IPS DF 4.7 (cell line): ENCODE results near the gene BCAS3.
"Not testable (repeated sequence)": the region's sequence is repeated elsewhere in the genome, so short reads cannot be mapped to it uniquely, and the experiment has no call there.

Experiments
- DNase-seq: peaks from one replicate; pipeline ENCODE4 v3.0.0-alpha.2; 2013; ENCODE audit warnings: low spot score; ENCODE audit errors: extremely low read depth

Gene BCAS3

DNA sequence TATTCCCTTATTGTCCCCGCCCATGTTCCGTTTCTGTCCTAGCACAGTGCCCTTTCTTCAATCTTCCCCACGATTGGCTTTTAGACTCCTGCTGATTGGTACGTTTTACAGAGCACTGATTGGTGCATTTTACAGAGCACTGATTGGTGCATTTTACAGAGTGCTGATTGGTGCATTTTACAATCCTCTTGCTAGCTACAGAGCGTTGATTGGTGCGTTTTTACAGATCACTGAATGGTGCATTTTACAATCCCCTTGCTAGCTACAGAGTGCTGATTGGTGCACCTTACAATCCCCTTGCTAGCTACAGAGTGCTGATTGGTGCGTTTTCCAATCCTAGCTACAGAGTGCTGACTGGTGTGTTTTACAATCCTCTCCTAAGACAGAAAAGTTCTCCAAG lies 3.0 kb upstream of the BCAS3 start:
- not testable (repeated sequence) for DNase-seq

DNA sequence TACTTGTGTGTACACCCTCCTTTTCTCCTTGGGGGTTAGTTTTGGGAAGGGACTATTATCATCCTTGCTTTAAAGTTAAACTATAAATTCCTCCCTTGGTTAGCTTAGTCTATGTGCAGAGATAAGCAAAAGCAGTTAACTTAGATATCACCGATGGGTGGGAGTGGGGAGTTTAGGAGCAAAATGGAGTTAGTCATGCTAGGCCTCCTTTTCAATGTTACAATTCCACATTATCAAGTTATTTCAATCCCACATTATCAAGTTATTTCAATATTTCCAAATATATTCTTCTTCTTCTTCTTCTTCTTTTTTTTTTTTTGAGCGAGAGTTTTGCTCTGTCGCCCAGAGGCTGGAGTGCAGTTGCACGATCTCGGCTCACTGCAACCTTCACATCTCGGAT lies 1.7 kb upstream of the BCAS3 start:
- no peak for DNase-seq

GRCh38 chr17:60676758-60677307 lies 818 bp upstream of the BCAS3 start:
- no peak for DNase-seq

- DNase-seq: no peak
Observed at GRCh38 chr17:60678118-60678444, 430 bp downstream of the BCAS3 start.

- DNase-seq: no peak
Observed at GRCh38 chr17:60679287-60679686, 1.6 kb downstream of the BCAS3 start.

DNA sequence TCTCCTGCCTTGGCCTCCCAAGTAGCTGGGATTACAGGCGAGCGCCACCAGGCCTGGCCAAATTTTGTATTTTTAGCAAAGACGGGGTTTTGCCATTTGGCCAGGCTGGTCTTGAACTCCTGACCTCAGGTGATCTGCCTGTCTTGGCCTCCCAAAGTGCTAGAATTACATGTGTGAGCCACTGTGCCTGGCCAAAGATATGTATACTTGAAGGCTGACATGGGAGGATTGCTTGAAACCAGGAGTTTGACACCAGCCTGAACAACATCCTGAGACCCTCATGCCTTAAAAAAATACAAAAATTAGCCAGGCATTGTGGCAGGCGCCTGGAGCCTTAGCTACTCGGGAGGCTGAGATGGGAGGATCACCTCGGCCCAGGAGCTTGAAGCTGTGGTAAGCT lies 3.1 kb downstream of the BCAS3 start:
- no peak for DNase-seq

GRCh38 chr17:60685437-60685836 lies 7.8 kb downstream of the BCAS3 start:
- DNase-seq: no peak

- DNase-seq: no peak
Observed at GRCh38 chr17:60695960-60696359, 18.3 kb downstream of the BCAS3 start.

DNA sequence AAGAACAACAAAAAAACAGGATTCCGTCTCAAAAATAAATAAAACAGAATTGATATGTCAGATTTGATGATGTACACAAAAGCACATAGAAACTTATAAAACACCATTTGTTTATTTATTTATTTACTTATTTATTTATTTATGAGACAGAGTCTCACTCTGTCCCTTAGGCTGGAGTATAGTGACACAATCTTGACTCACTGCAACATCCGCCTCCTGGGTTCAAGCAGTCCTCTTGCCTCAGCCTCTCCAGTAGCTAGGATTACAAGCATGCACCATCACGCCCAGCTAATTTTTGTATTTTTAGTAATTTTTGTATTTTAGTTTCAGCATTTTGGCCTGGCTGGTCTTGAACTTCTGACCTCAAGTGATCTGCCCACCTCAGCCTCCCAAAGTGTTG lies 21.4 kb downstream of the BCAS3 start:
- no peak for DNase-seq

- DNase-seq: no peak
Observed at GRCh38 chr17:60704170-60704569, 26.5 kb downstream of the BCAS3 start.

- DNase-seq: no peak
Observed at GRCh38 chr17:60712675-60713074, 35.0 kb downstream of the BCAS3 start.

GRCh38 chr17:60713608-60714007 lies 36.0 kb downstream of the BCAS3 start:
- DNase-seq: no peak

DNA sequence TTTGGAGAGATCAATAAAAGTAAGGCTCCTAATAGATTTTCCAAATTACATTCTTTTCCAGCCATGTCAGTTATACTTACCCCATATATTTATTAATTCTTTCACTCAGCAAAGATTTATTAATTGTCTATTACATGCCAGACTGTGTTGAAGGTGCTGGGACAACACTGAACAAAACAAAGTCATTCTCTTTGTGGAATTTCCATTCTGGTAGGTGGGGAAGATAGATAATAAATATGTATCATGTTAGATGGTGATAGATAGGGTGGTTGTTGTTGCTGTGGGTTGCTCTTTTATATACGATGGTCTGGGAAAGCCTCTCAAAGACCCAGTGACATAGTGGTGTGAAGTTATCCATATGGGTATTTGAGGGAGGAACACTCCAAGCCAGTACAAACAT lies 39.1 kb downstream of the BCAS3 start:
- no peak for DNase-seq

DNA sequence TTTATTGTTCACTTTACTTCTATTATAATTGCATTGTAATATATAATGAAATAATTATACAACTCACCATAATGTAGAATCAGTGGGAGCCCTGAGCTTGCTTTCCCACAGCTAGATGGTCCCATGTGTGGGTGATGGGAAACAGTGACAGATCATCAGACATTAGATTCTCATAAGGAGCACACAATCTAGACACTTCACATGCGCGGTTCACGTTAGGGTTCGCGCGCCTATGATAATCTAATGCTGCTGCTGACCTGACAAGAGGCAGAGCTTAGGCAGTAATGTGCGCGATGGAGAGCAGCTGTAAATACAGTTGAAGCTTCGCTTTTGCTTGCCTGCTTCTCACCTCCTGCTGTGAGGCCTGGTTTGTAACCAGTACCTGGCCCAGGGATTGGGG lies 40.2 kb downstream of the BCAS3 start:
- DNase-seq: no peak

DNA sequence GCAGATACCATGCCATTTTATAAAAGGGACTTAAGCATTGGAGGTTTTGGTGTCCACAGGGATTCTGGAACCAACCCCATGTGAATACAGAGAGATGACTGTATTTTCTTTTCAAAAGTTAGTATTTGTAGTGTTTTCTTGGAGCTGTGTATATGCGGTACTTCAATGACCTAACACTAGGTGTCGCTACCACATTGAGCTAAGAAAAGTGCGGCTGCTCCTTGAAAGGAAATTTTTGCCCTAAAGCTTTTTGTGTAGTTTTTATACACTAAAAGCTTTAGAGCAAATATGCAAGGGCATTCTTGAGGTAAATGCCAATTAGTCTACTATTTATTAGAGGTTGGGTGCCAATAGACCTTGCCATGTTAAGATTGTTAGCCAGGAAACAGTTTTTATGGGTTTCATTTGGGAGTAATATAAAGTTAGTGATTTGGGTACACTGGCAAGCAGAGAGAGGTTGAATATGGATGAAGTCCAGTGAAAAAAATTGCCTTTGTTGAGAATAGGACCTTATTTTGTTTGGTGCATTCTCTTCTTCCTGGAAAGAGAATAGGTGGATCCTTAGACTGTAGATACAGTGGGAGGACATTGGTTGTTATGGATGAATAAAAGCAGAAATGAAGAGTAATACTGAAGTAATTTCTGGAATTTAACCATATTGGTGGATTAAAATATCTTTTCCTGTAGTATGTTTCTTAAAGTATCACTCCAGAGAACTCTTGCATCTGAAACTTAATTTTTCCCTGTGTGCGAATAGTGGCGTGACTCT lies 43.3 kb downstream of the BCAS3 start:
- DNase-seq: peak; percentile 44

DNA sequence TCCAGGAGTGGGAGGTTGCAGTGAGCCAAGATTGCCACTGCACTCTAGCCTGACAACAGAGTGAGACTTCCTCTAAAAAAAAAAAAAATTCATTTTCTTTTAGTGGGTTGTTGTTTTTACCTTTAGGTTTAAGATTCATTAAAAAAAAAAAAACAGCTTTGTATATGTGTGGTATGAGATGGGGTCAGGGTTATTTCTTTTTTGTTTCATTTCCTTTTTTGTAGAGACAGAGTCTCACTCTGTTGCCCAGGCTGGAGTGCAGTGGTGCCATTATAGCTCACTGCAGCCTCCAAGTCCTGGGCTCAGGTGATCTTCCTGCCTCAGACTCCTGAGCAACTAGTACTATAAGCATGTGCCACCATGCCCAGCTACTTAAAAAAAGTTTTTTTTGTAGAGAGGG lies 47.0 kb downstream of the BCAS3 start:
- no peak for DNase-seq

GRCh38 chr17:60729854-60730253 lies 52.2 kb downstream of the BCAS3 start:
- DNase-seq: no peak

DNA sequence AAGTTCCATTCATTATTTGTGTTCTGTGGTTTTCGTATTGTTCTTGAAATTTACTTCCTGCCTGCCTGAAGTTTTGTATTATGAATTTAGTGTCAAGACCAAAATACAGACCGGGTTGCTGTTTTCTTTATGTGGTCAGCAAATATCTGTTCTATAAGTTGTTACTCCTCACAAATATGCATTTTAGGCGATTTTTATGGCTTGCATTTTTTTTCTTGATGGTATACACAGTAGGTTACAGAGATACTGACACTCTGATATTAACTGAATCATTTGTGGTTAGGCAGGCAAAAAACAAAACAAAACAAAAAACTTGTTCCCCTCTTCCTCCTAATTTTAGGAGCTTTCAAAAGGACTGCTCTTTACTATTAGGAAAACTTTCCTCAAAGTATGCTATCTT lies 52.6 kb downstream of the BCAS3 start:
- no peak for DNase-seq

- no peak for DNase-seq
Observed at GRCh38 chr17:60738287-60738686, 60.6 kb downstream of the BCAS3 start.

DNA sequence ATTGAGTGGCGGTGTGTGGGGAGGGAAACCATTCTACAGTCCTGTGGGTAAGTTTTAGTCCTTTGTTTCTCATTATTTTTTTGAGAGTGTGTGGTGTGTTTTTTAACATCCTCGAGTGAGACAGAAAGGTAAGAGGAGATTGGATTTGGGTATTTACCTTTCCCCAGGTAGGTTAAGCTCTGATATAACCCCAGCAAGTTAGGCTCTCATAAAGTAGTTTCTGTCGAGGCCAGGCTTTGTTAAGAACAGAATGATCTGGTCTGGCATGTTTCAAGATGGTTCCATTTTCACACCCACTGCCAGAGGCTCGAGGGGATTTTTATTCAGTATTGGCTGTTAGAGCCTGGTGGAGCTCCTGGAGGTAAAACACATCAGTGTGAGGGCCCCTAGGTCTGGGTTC lies 62.9 kb downstream of the BCAS3 start:
- no peak for DNase-seq

- DNase-seq: no peak
Observed at GRCh38 chr17:60741031-60741430, 63.4 kb downstream of the BCAS3 start.

- no peak for DNase-seq
Observed at GRCh38 chr17:60743282-60743681, 65.6 kb downstream of the BCAS3 start.

DNA sequence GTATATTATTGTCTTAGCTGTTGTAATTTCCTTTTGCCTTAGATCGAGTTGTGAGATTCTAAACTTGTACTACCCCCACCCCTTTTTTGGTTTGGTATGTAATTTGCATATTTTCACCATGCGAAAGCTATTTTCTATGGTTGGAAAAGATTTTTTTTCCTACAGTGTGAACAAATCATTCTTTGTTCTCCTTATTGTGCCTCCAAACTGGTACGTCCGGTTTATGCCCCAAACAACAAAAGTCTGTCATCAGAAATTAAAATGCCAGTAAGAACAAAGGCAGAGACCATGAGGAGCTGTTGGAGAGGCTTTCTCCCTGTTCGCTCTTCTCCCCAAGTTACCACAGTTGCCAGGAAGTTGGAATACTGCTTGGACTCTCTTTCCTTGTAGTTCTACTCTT lies 66.1 kb downstream of the BCAS3 start:
- DNase-seq: no peak
